GM18507 (cell line): ENCODE results near the gene C1orf50.
A peak's percentile ranks its signal among the peaks of the same experiment; 100 is the strongest.
"Not testable (repeated sequence)": the region's sequence is repeated elsewhere in the genome, so short reads cannot be mapped to it uniquely, and the experiment has no call there.

Source experiments
- DNase-seq: peaks from one replicate; pipeline ENCODE4 v3.0.0; 2011; ENCODE audit warnings: low read depth; ENCODE audit not compliant: insufficient read length; ENCODE audit errors: extremely low spot score
- FAIRE-seq: peaks from 2 replicates; lab custom pipeline; 2011; peaks lifted over from hg19 to GRCh38; lab: Jason Lieb, UNC

Gene C1orf50

GRCh38 chr1:42738678-42739226 is 28.3 kb upstream of the C1orf50 start:
- FAIRE-seq (no peak), DNase-seq (no peak)

GRCh38 chr1:42739753-42740700 is 27.0 kb upstream of the C1orf50 start, which contains the start of gene CLDN19:
CLDN19 (minus strand) TSS chr1:42740236; CDS start chr1:42740063, 173 bp downstream.
- FAIRE-seq (no peak), DNase-seq (no peak)

- FAIRE-seq (no peak), DNase-seq (no peak)
These were observed 26.0 kb upstream of the C1orf50 start for GRCh38 chr1:42740851-42741580.

GRCh38 chr1:42741706-42742105 is 25.3 kb upstream of the C1orf50 start:
- no peak for DNase-seq
- FAIRE-seq: no peak

- DNase-seq (no peak), FAIRE-seq (no peak)
These were observed 24.9 kb upstream of the C1orf50 start for GRCh38 chr1:42742141-42742540.

- no peak for DNase-seq
- no peak for FAIRE-seq
These were observed 24.3 kb upstream of the C1orf50 start for GRCh38 chr1:42742617-42743316.

- FAIRE-seq: no peak
- no peak for DNase-seq
These were observed 23.5 kb upstream of the C1orf50 start for GRCh38 chr1:42743317-42744147.

- no peak for DNase-seq
- no peak for FAIRE-seq
These were observed 23.0 kb upstream of the C1orf50 start for GRCh38 chr1:42744148-42744413.

- FAIRE-seq: no peak
These were observed 21.2 kb upstream of the C1orf50 start for GRCh38 chr1:42745851-42746250.

GRCh38 chr1:42746436-42747105 is 20.5 kb upstream of the C1orf50 start:
- FAIRE-seq (no peak), DNase-seq (no peak)

More at GRCh38 chr1:42745851-42746250, 21.2 kb upstream of the C1orf50 start:
- no peak for DNase-seq

GRCh38 chr1:42747125-42747524 is 19.9 kb upstream of the C1orf50 start:
- FAIRE-seq (peak; percentile 48), DNase-seq (no peak)

- FAIRE-seq: no peak
- DNase-seq: no peak
These were observed 19.0 kb upstream of the C1orf50 start for GRCh38 chr1:42748021-42748420.

- DNase-seq (no peak), FAIRE-seq (no peak)
These were observed 18.3 kb upstream of the C1orf50 start for GRCh38 chr1:42748461-42749410.

- FAIRE-seq: no peak
- DNase-seq: no peak
These were observed 17.0 kb upstream of the C1orf50 start for GRCh38 chr1:42750041-42750440.

GRCh38 chr1:42751511-42752070 is 15.5 kb upstream of the C1orf50 start:
- FAIRE-seq, DNase-seq: not testable (repeated sequence)

GRCh38 chr1:42752284-42752683 is 14.8 kb upstream of the C1orf50 start:
- FAIRE-seq: no peak
- DNase-seq: no peak

- DNase-seq (no peak), FAIRE-seq (no peak)
These were observed 14.0 kb upstream of the C1orf50 start for GRCh38 chr1:42753070-42753469.
